Measurements from ENCODE around the gene NR2F1.

NR2F1 gene

GRCh38 chr5:93582677-93583438 lies at the start of gene NR2F1 (continued):
- TF ChIP-seq HIC1 (tag by site-specific recombination; IDR thresholded peaks at IDR 0.05) (peak; percentile 89), ZNF280D (tag by site-specific recombination; IDR thresholded peaks at IDR 0.05) (0 out of 2 replicates have a peak, but pooled peaks have one; percentile 69), ZNF19 (tag by site-specific recombination; IDR thresholded peaks at IDR 0.05; ENCODE audit: low read depth) (peak; percentile 89), ZSCAN23 (tag by site-specific recombination; IDR thresholded peaks at IDR 0.05) (peak; percentile 98), ZNF398 (tag by site-specific recombination; IDR thresholded peaks at IDR 0.05) (peak; percentile 99), ZNF837 (tag by site-specific recombination; IDR thresholded peaks at IDR 0.05) (peak; percentile 89), ZNF571 (tag by site-specific recombination; IDR thresholded peaks at IDR 0.05) (no peak), ZNF311 (tag by site-specific recombination; IDR thresholded peaks at IDR 0.05; ENCODE audit: borderline replicate concordance) (no peak), ZNF391 (tag by site-specific recombination; IDR thresholded peaks at IDR 0.05; ENCODE audit: borderline replicate concordance, low read depth) (peak; percentile 97), INSM2 (tag by site-specific recombination; IDR thresholded peaks at IDR 0.05) (peak; percentile 98), ZSCAN4 (tag by site-specific recombination; IDR thresholded peaks at IDR 0.05) (peak; percentile 96), SCRT2 (tag by site-specific recombination; IDR thresholded peaks at IDR 0.05) (no peak), ZFP37 (tag by site-specific recombination; IDR thresholded peaks at IDR 0.05) (peak; percentile 80; the same call in 1 of the 2 replicates), ZNF155 (tag by site-specific recombination; IDR thresholded peaks at IDR 0.05) (no peak), ZNF670 (tag by site-specific recombination; IDR thresholded peaks at IDR 0.05; ENCODE audit: low read depth) (peak; percentile 68; the same call in 1 of the 2 replicates), ZSCAN18 (tag by site-specific recombination; IDR thresholded peaks at IDR 0.05) (peak; percentile 97), ZBTB26 (tag by site-specific recombination; optimal IDR thresholded peaks at IDR 0.05) (peak; percentile 38), ZNF169 (tag by site-specific recombination; IDR thresholded peaks at IDR 0.05) (peak; percentile 79; the same call in 1 of the 2 replicates), ZBTB1 (tag by site-specific recombination; IDR thresholded peaks at IDR 0.05) (peak; percentile 96), ZNF768 (tag by site-specific recombination; IDR thresholded peaks at IDR 0.05) (no peak), ZNF157 (tag by site-specific recombination; IDR thresholded peaks at IDR 0.05) (no peak), ZNF600 (tag by site-specific recombination; IDR thresholded peaks at IDR 0.05) (peak; percentile 68), EGR2 (tag by site-specific recombination; IDR thresholded peaks at IDR 0.05; ENCODE audit: low read depth) (peak; percentile 87), KLF9 (tag by site-specific recombination; IDR thresholded peaks at IDR 0.05; ENCODE audit: low read depth) (peak; percentile 97), KLF8 (tag by site-specific recombination; IDR thresholded peaks at IDR 0.05) (peak; percentile 97)
